Uterus (tissue), 4 donors: Measurements from ENCODE around the gene SFTPB. TPM values are rescaled to one million over a fixed set of nuclear protein-coding genes. Genes with fewer than 3 reads are reported as not detected.

Experiments used
- DNase-seq, 2 donors: peaks; one replicate each; pipeline ENCODE4 v3.0.0-alpha.2; 2019 to 2020
- H3K27ac ChIP-seq, 2 donors: fragments of 200-600 bp; sonication (generic); 1 replicate in 1 of 2; 2 replicates in 1 of 2; pipeline ENCODE4 v1.5.1; 2016 to 2018
- H3K27me3 ChIP-seq, 2 donors: fragments of 200-600 bp; sonication (generic); one replicate each; pipeline ENCODE4 v1.5.1; 2018 to 2019; ENCODE audit warnings: control low read depth in 1 of 2
- H3K36me3 ChIP-seq, 2 donors: fragments of 200-600 bp; sonication (generic); one replicate each; pipeline ENCODE4 v1.5.1; 2019; ENCODE audit warnings: control low read depth in 1 of 2
- H3K4me1 ChIP-seq, 2 donors: fragments of 200-600 bp; sonication (generic); one replicate each; pipeline ENCODE4 v1.5.1; 2018 to 2019; ENCODE audit warnings: control low read depth in 1 of 2
- H3K4me3 ChIP-seq, 2 donors: fragments of 200-600 bp; sonication (generic); 1 replicate in 1 of 2; 2 replicates in 1 of 2; pipeline ENCODE4 v1.5.1; 2018 to 2019; ENCODE audit warnings: mild to moderate bottlenecking in 1 of 2
- H3K9me3 ChIP-seq, 2 donors: fragments of 200-600 bp; sonication (generic); one replicate each; pipeline ENCODE4 v1.5.1; 2019; ENCODE audit warnings: control low read depth in 1 of 2
- CTCF ChIP-seq, 4 experiments: fragments of 200-600 bp in 2 of 4; fragments of 450-650 bp in 2 of 4; sonication (generic) in 2 of 4; IDR thresholded peaks; one replicate each; pipeline ENCODE4 v1.5.1; 2016 to 2019; ENCODE audit warnings: antibody characterized with exemption in 4 of 4, mild to moderate bottlenecking in 2 of 4, moderate library complexity in 1 of 4
- POLR2A ChIP-seq, 2 donors: fragments of 450-650 bp; IDR thresholded peaks; one replicate each; pipeline ENCODE4 v1.6.1; 2016; ENCODE audit warnings: antibody characterized with exemption in 2 of 2, mild to moderate bottlenecking in 1 of 2, moderate library complexity in 1 of 2
- intact Hi-C: fragments of 100-400 bp; cut with DNase I; formaldehyde crosslinking; loops from one replicate; pipeline ENCODE4 v1.15.1; 2023; ENCODE audit warnings: low total_unique reads
- total RNA-seq, 4 donors: library from RNA; depleted of rRNA in 3 of 4; stranded (reverse); fragments of >200 nt in 3 of 4; gene quantifications; one replicate each; pipeline versions ENCODE4 v1.1.0 to v1.2.4, GENCODE V29; 2014 to 2023
- donor health status: DM: yes; HTN: yes; CAD: no.

SFTPB gene
- total RNA-seq, 4 donors from 2014 or later: 1.4 TPM; not detected in 3

GRCh38 chr2:85647823-85648526, 20.0 kb downstream of the SFTPB start:
- H3K4me1 ChIP-seq: no peaks in the 10 kb centered on the region
- H3K36me3 ChIP-seq: no peaks in the 10 kb centered on the region
- H3K27me3 ChIP-seq: no peaks in the 10 kb centered on the region
- intact Hi-C loops: no loop called here
- H3K27ac ChIP-seq: no peak overlapping the region
- no peak overlapping the region for H3K4me3 ChIP-seq
- no peaks in the 10 kb centered on the region for H3K9me3 ChIP-seq
- TF ChIP-seq CTCF (IDR thresholded peaks at IDR 0.05) (no peak), POLR2A (IDR thresholded peaks at IDR 0.05) (no peak)
- no peak for DNase-seq

GRCh38 chr2:85646166-85646565, 21.8 kb downstream of the SFTPB start:
- DNase-seq: no peak
- Histone ChIP-seq H3K36me3 (no peaks in the 10 kb centered on the region), H3K4me1 (no peaks in the 10 kb centered on the region), H3K4me3 (no peak overlapping the region), H3K9me3 (no peaks in the 10 kb centered on the region), H3K27ac (no peak overlapping the region), H3K27me3 (no peaks in the 10 kb centered on the region)
- intact Hi-C loops: no loop called here
- TF ChIP-seq CTCF (IDR thresholded peaks at IDR 0.05) (no peak), POLR2A (IDR thresholded peaks at IDR 0.05) (no peak)

GRCh38 chr2:85644909-85645308, 23.1 kb downstream of the SFTPB start:
- no peak for DNase-seq
- no peak for TF ChIP-seq CTCF (IDR thresholded peaks at IDR 0.05)
- TF ChIP-seq POLR2A (IDR thresholded peaks at IDR 0.05): no peak
- no peaks in the 10 kb centered on the region for H3K36me3 ChIP-seq
- no peak overlapping the region for H3K27ac ChIP-seq
- no peaks in the 10 kb centered on the region for H3K4me1 ChIP-seq
- intact Hi-C loops: no loop called here
- no peaks in the 10 kb centered on the region for H3K27me3 ChIP-seq
- no peaks in the 10 kb centered on the region for H3K9me3 ChIP-seq
- no peak overlapping the region for H3K4me3 ChIP-seq

GRCh38 chr2:85642725-85643124, 25.3 kb downstream of the SFTPB start:
- H3K36me3 ChIP-seq: no peaks in the 10 kb centered on the region
- intact Hi-C loops: no loop called here

More at GRCh38 chr2:85642725-85643124, 25.3 kb downstream of the SFTPB start:
- no peaks in the 10 kb centered on the region for H3K4me1 ChIP-seq
- no peak overlapping the region for H3K4me3 ChIP-seq
- no peaks in the 10 kb centered on the region for H3K9me3 ChIP-seq
- no peak for DNase-seq
- no peak overlapping the region for H3K27ac ChIP-seq
- no peaks in the 10 kb centered on the region for H3K27me3 ChIP-seq
- TF ChIP-seq CTCF (IDR thresholded peaks at IDR 0.05) (no peak), POLR2A (IDR thresholded peaks at IDR 0.05) (no peak)
